Measurements from ENCODE around the gene LRRC59.
"Not testable (repeated sequence)": the region's sequence is repeated elsewhere in the genome, so short reads cannot be mapped to it uniquely, and the experiment has no call there.

LRRC59 gene

DNA sequence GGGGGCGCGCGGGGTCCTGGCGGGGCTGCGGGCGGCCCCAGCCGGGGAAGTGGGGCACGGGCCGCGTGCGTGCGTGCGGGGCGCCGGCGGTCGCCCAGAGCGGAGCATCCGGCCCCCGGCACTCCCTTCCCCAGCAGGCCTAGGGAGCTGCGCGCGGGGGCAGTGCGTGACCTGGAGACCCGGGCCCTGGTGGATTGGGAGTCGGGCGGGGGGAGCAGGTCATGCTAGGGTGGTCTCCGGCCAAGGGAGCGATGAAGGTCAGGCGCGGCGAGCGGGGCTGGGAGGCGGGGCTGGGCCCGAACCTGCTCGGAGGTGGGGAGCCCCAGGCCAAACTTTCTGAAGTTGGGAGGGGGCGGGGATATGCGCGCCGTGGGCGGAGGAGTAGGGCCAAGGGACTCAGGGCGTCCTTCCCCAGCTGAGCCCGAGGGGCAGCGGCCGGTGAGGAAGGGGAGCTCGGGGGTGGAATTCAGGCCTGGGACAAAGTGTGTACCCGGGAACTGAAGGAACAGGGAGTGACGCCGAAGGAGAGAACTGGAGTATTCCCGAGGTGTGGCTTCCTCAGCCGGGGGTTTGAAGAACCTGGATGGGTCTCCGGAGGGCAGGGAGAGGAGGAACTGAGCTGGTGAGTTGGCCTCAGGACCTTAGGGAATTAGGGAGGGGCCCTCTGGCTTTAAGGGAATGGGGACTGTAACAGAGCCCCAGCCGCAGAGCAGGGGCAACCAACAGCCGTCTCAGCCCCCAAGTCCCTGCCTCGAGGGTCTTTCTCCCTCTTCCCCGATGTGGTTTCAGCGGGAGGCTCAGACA, 50.8 kb downstream of the LRRC59 start:
- peak; percentile 37 for DNase-seq (ENCODE audit: low spot score)

DNA sequence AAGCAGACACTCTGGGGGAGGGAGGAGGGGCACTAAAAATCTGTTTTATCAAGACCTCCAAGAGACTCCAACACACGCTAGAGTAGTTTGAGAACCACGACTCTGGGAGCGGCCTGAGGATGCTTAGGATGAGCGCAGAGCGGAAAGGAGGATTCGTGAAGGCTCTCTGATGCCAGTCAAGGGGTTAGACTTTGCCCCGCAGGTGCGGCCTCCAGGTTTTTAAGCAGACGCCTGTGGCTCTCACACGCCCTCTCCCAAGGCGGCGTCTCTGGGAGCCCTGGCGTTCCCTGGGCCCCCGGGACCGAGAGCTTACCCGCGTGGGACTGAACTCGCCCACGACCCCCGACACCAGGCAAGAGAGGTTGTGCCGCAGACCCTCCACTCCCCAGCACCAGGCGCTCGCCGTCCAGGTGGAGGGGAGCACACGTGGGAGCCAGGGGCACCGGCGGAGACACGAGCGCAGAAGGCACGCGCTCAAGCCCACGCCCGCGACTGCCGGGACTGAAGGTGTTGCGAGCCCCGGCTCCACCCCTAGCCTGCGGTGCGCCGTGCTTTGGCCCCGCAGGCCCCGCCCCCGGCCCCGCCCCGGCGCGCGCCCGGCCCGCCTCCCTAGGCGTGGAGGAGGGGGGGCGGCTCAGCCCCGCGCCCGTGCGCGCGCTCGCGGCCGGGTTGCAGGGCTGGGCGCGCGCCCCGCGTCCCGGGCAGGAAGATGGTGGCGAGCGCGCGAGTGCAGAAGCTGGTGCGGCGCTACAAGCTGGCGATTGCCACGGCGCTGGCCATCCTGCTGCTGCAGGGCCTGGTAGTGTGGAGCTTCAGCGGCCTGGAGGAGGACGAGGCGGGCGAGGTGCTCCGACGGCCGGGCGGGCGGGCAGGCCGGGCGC, 51.7 kb downstream of the LRRC59 start, which contains the start of gene XYLT2:
Gene XYLT2, plus strand, starts transcription at position 695 of the 881 bp plus-strand sequence. Its CDS starts 15 bp downstream, at position 710.
- DNase-seq (ENCODE audit: low spot score) = peak; percentile 91

DNA sequence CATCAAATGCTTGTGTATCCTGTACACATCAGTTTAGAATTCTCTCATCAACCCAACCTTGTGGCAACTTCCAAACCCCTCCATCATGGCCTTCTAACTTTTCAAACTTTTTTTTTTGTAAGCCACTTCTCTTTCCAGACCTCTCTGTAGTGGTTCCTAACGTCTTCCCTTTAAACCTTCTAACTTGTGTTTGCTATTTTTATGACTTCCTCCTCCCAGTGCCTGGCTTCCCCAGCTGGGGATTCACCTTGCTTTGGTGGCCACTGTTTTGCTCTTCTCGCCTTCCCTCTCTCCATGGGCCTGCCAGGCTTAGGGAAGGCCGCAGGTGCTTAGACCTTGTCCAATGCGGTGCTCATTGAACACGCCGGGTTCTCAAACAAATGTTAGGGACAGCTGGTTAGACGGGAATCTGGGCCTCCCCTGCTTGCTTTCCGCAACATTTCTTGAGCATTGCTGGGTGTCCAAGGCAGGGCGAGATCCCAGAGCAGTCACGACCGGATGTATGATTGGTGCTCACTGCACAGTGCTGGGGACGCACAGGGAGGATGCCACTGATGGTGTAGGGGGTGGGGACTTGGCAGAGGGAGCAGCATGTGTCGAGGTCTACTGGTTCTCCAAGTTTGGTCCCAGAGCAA, 52.5 kb downstream of the LRRC59 start:
- no peak for DNase-seq (ENCODE audit: low spot score)

DNA sequence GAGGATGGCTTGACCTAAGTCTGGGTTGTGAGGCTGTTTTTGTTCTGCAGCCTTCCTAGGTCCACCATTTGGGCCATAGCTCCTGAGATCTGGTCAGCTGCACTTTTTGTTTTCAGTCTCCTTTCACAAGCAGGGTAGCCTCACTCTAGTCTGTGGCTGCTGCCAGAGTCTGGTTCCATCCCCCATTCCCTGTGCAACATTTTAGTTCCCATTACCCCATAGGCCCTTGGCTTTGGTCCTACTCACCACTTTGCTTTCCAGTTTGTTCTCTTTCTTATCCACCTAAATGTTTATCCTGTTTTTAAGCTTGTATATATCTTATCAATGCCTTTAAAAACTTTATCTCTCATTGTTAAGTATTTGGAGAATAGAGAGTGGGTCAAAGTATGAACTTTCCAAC, 57.9 kb downstream of the LRRC59 start:
- no peak for DNase-seq (ENCODE audit: low spot score)

DNA sequence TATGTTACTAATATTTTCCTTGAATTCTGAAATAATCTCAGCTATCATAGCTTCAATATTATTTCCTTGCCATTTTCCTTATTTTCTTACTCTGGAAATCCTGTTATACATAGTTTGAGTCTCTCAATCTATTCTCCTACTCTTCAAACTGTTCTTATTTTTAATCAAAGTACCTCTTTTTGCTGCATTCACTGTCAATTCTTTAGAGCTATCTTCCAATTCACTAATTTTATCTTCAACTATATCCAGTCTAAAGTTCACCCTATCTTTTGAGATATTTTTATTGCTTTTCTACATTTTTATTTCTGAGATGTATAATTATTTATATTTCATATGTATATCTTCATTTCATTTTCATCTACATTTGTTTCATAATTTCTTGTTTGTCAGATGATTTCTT, 58.7 kb downstream of the LRRC59 start:
- DNase-seq (ENCODE audit: low spot score) = no peak

DNA sequence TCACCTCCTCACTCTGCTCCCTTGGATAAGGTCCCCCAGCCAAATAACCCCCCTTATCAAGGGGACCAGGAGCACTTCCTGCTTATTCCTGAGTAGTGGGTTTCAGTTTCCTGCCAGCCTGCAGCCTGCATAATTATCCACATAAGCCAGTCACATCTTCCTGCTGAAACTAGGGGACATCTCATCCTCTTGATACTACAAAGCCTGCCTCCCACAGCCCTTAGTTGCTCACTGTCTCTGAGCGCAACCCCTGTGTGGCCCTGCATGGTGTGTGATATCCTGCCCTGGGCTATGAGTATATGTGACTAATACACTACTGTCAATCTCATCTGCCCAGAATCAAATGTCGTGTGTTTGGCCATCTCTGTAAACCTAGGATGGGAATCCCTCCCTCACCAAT, 59.4 kb downstream of the LRRC59 start:
- DNase-seq (ENCODE audit: low spot score) = no peak

DNA sequence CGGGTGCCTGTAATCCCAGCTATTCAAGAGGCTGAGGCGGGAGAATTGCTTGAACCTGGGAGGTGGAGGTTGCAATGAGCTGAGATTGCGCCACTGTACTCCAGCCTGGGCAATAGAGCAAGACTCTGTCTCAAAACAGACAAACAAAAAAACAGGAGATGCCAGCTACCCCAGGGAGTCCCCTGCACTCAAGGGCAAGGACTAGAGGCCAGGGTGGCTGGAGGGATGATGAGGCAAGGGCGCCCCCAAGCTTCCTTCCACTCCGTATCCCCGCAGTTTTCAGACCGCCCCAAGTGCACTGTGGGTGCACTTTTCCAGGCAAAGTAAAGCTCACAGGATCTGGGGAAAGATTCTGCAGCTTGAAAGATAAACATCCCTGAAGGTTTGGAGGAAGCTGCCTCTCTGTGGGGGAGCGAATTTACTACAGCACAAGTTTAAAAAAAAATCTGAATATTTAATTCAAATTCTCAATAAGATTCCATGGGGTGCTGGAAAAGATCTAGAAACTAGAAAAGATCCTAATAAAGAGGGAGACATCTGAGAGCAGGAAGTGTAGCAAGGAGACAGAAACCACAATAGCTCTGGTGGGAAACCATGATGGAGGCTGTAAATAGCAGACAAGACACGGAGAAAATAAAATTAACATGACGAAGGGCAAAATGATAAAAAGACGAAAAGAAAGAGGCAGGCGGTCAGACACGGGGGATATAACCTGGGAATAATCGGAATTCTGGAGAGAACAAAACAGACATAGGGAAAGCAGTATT, 63.8 kb downstream of the LRRC59 start:
- not testable (repeated sequence) for DNase-seq (ENCODE audit: low spot score)

DNA sequence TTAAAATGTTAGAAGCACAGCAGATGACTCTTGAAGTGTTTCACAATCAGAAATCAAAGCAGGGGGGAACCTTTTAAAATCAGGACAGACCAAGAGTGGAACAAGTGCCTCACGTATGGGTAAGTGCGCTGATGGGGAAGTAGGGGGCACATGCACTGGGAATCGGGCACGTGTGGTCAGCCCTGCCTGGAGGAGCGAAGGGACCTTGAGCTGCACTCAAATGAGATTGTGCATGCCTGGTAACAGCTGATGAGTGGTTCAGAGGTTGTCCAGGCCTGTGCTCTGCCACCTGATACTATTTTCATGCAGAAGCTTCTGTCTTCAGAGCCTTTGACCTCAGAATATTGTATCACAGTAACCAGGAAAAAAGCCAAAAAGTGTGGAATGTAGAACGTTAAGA, 65.1 kb downstream of the LRRC59 start:
- DNase-seq (ENCODE audit: low spot score) = no peak

All from kidney tubule cell (primary cell).